GM18520 (cell line): ENCODE measurements around the gene ARHGEF28.

Experiments
- ATAC-seq: cut with Tn5 transposase; IDR thresholded peaks from one replicate; pipeline ENCODE4 v1.9.1; 2021; ENCODE audit not compliant: unreplicated experiment

ARHGEF28 gene

DNA sequence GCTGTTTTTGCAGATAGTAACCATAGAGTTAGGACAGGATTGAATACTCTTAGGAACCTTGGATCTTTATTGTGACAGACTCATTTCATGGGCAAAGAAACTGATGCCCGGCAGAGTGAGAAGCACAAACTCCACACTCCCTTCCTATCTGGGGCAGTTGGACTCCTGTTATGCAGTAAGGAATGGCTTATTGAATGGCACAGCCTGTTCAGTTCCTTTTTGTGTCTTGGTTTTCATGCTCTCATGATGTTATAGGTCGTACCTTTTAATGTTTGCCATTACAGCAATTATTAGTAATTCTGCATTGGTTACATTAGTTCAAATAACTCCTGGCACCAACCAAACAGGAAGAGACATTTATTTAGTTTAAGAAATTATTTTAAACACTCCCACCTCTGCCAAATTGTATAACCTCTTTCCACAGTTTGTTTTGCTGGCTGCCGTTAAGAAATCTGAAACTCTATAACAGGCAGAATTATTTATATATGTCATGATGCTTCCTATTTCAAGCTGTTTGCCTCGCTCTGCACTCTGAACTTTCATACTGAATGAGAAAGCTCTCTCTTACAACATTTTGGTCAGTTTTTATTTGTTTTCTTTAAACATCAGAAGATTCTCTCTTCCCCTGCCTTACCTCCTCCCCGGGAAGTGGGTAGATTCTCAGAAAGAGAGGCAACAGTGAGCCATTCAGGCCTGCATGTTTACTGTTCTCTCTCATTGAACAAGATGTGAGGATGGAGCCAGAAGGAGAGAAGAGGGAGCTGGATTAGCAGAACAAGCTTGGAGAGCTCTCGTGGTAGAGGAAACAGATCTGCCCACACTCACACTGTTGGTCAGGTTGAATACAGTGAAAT, 144.4 kb downstream of the ARHGEF28 start:
- no peak for ATAC-seq

DNA sequence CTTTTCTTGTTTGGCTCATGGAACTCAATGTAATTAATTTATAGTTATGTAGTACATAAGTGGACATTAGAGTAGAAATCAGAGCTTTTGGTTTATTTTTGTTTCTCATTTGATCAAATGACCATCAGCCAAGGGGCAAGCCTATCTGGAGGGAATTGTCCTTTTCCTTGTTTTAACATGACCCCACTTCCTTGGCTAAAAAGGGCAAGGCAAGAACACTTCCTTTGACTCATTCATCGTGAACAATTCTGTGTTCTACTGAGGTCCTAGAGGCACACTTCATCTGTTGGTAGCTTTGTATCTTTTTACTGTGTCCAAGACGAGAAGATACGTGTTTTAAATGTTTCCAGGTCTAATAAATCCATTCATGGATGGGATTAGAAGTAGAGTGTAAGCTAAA, 148.9 kb downstream of the ARHGEF28 start:
- no peak for ATAC-seq

DNA sequence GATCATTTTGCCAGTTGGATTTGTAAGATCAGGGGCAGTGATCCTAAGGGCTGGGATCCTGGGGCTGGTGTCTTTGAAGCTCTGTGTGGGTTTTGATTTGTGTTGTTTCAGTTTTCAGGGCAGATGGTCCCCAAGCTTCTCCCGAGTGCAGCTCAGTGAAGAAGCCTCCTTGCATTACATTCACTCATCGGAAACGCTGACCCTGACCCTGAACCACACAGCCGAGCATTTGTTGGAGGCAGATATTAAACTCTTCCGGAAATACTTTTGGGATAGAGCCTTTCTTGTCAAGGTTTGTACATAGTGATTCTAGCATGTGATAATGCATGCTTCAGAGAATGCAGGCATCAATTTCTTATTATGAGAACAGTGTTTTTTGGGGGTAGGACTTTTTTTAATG, 150.4 kb downstream of the ARHGEF28 start:
- ATAC-seq, result no peak

DNA sequence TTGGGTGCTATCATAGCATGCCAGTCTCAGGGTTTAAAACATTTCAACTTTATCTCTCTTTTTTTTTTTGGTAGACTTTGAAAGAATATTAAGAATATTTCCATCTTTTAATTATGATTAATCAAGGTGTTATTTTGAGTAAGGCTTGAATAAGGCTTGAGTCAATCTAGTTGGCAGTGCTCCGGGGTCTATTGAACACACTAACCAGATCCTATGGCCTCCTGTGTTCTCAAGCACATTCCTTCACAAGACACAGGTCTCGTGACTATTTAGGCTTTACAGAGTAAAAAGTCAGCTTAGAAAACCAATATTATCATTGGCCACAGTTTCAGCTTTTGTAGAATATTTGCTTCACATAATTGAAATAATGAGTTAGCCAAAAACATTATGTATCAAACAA, 151.2 kb downstream of the ARHGEF28 start:
- no peak for ATAC-seq

DNA sequence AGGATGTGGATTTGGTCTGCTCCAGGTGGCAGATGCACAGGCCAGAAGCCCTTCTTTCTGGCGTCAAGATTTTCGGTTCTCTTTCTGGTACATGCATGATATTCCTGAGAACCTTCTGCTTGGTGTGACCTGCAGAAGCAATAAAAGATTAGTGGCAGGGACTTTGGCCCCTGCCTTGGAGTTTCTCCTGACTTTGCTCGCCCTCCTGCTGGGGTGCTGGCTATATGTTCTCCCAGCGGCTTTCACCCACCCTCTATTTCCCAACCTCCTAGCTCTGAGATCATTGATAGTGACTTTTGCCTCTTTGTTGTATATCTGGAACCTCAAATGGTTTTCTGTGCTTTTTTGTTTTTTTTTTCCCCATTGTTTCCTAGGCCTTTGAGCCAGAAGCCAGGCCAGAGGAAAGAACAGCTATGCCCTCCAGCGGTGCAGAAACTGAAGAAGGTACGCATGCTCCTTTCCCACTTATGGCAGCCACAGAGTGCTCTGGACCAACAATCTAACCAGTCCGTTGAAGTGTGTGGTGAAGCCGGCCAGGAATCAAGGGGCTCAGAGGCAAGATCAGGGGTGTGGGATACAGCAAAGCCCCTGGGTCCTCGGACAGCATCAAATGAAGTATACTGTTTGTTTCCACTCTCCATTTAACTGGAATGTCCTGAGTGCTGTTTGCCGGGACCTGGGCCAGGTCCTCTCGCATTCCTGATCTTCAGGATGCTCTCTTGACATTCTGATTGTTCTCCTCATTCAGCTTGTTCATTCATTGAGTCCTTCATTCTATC, 154.5 kb downstream of the ARHGEF28 start:
- no peak for ATAC-seq

DNA sequence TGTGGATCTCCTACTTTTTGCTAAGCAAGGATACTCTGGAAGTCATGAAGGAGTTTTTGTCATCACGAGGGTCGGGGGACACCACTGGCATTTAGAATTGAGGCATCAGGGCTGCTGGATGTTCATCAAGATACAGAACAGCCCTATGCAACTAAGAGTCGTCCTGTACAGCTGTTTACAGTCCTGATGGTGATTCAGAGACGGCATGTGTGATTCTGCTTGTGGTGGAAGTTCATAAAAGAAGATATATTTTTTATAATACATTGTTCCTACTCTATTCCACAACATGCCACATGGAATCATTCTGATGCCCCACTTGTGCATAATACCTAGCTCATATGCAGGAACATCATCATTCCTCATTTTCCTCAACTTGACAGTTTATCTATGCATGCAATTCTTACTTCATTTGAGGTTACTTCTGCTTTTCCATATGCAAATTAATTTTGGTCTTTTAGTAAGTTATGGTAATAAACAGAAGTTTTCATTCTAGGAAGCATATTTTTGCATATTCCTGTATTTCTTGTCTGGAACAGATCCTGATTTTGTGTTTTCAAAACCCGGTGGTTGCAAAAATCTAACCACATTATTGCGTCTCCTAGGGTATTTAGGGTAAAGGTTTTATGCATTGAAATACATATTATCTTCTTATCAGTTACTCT, 155.2 kb downstream of the ARHGEF28 start:
- no peak for ATAC-seq

DNA sequence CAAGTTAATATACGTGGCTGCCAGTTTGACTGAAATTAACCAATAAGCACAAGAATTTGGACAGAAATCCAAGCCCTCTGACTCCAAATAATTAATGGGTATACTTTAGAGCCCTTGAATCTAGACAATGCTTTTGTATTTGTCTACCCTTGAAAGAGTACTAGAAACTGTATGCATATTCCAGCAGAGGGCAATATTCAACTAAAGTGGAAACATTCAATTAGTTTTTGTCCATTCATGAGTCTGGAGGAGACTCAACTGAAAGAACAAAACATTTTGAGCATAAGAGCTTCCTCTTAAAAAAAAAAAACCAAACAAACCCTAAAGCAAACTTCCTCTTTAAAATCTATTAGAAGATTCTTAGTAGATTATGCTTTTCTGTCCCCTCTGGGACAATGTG, 157.8 kb downstream of the ARHGEF28 start:
- ATAC-seq, result no peak

DNA sequence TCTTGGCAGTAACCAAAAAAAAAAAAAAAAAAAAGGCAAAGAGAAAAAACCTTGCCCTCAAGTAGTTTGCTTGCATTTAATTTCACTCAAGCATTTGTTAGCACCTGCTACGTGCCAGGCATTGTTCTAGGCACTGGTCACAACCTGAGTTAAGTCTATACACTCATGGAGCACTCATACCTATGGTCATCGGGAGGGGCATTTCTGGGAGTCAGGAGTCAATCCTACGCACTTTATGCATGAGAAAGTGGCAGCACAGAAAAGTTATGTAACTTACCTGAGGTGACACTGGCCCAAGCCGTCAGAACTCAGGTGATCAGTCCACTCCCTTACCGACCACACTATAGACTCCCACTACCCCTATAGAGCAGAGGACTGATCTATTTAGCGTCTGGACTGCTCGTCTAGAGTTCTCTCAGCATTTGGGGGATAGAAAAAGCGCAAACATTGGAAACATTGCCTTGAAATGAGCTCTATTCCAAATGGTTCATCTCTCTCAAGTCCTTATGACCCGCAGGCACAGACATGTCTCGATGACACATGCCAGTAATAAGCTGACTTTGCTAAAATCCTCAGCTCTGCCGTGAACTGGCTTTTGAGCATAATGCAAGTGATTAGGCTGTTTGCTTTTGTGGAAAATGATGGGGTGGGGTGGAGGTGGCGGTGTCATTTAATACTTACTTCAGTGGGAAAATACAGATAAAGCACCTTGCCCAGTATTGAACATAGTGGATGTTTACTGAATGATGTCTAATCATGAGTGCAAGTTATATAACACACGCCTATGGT, 160.2 kb downstream of the ARHGEF28 start:
- no peak for ATAC-seq

DNA sequence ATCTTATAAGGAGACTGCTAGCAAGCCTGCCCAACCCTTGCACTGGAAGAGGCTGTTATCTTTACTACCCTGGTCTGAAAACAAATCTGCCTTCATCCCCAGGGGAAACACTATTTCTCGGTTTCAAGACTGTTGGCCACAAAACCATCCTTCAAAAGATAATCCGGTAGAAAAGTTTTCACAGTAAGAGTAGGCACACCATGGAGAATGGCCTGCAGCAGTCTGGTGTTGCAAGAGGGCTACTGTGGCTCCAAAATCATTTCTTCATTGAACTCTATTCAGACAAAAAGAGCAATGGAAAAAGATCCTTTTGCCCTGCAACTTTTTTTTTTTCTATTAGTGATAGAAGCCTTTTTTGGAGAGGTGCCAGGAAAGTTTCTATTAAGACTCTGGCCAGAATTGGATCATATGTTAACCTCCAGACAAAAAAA, 163.9 kb downstream of the ARHGEF28 start:
- no peak for ATAC-seq

DNA sequence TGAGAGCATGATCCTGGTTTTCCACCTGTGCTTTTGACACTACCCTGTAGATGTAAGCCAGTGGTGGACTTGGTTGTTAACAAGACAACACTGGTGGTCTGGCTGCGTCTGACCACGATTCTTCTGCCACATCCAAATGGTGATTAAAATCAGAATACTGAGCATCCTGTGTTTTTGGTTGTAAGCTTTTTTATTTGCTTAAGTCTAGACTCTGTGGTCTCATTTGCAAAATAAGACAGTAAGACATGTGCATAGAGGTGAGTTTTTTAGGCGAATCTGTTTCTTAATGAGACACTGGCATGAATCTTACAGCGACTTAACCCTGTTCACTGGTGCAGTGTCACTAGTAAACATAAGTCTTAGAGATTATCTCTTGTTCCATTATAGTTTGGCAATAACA, 165.4 kb downstream of the ARHGEF28 start:
- ATAC-seq, result no peak

DNA sequence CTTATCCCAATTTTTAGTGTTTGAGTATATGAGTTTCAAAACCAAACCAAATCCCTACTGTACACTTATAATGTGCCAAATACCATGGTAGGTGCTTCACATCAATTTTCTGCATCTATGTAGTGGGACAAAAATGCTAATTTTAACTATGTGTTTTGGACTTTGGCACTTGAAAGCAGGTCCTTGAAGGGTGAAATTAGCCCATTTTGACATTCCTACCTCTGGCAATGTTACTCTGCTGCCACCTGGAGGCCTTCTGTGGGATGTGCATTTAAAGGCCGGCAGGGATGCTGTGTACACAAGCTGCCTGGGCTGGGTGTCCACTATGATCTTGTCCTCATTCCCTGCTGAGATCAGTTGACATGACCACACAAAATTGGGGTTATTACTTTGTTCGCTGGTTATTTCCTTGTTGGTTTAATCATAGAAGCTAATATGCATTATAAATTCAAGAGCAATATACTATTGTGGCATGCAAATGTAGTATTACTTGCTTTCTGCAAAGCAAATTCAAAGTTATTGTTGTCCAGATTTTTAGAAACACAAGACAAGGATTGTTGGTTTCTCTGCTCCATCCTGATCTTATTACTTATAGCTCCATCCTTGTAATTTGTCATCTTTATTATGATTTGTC, 166.8 kb downstream of the ARHGEF28 start:
- ATAC-seq, result peak; percentile 41

DNA sequence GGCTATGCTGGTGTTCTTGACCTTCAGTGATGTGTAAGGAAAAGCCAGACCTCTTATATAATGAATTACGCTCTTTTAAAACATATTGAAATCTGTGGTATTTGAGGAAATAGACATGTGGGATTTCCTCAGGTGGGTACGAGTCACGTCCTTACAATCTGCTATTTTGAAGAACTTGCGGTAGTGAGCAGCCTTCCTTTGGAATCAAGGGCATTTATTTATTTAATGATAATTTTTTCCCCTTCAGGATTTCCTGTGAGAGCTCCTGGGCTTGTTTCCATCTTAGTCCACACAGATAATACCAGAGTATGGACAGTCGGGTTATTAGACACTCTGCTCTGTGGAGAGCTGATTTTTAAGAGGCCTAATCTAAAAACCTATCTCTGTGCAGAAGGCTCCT, 167.9 kb downstream of the ARHGEF28 start:
- no peak for ATAC-seq

DNA sequence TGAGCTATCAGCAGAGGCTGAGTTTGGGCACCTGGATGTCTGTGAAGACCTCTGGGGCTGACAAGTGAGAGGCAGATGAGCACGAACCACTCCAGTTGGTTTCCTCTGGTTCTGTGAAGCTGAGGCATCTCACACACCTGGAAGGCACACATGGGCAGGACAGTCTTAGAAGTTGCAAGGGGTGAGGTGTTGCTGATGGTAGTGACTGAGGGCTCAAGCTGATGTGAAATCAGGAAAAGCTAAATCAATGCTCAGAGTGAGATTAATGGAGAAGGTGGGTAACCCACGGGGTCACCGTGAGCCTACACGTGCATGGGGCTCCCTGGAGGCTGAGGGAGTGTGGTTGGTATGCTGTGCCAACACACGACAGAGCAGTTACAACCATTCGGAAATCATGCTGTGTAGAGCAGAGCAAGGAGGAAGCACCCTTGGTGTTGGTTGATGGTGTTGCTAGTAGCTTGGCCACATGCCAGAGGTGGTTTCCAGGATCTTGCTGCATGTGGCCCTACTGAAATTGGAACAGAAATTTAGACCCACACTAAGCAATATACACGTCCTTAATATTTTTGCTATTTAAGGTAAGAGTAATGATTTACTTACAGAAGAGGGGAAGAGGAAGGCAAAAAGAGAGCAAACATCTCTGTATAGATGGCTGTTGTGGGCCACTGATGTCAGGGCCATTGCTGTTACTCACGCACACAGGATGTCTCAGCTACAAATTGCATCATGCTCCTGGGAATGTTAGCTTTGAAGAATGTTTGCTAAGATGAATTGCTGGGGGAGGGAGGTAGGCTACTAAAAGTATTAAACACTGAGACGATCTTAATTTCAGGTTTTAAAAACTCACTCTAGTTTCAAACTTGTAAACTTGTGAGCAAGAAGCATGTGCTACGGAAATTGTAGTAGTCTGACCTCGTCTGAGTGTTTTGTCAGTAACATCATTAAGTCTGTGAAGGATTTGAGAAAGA, 170.5 kb downstream of the ARHGEF28 start:
- ATAC-seq, result peak; percentile 44

DNA sequence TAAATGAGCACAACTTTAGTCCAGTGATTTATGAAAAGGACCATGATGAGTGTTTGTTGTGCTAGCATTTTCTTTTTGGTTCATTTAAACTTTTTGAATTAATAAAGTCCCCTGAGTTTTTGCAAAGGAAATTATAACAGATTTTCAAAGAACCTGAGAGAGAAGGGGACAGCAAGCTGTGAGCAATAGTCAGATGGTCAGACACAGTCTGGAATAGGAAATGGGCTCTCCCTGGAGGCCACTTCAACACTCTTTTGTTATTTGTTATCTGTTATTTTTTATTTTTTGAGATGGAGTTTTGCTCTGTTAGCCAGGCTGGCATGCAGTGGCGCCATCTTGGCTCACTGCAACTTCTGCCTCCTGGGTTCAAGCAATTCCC, 171.1 kb downstream of the ARHGEF28 start:
- ATAC-seq, result no peak

DNA sequence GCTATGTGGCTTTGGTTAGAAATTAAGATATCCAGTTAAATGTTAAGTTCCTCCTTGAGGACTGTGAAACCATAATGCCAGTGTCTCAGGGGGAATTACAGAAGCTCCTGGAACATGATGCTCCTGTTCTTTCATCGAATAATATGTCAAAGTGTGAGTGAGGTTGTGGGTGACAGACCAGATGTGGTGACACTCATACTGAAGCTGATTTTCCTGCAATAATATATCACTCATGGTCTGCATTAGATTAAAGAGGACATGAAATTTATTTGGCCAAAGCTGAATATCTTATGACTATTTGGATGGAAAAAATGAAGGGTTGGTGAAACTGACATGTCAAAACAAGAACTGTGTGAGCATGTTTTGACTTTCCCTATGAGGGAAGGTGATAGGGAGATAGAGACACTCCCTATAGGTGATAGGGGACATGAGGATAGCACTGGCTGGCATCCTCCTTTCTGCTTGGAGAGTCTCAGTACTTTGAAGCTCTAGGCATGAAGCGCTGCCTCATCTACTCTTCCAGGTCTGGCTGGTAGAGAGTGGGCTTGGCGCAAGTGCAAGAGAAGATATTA, 173.5 kb downstream of the ARHGEF28 start:
- ATAC-seq, result no peak

DNA sequence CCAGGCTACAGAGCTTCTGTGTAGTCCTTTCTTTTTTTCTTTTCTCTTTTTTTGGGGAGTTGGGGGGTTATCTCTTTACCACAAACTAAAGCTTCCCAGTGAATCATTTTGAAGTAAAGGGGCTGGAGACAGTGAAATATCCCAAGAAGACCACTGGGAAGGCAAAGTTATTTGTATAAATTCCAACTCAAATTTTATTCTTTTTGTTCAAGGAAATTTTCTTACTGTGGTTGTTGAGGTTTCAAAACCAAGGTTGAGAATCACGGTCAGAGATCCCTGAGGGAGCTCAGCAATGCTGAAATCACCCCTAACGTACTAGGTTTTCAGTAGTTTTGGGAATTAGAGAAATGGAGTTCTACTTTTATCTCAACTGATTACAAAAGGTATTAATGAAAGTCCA, 175.7 kb downstream of the ARHGEF28 start:
- no peak for ATAC-seq

DNA sequence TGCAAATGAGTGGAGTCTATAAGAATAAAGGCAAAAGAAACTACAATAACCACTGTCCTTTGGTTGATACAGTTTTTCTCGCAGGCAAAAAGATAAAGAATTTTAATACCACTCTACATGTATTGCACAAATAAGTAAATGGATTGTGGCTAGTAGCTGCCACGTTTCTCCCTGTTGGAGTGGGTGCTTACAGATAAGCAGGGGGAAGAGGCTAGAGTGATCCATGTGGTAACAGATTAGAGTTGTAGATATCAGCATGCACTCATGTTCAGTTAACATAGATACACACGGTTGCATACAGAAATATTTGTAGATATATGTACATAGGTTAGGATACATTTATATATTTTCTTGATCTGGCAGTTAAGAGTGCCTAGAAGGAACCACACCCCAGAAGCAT, 179.5 kb downstream of the ARHGEF28 start:
- no peak for ATAC-seq

DNA sequence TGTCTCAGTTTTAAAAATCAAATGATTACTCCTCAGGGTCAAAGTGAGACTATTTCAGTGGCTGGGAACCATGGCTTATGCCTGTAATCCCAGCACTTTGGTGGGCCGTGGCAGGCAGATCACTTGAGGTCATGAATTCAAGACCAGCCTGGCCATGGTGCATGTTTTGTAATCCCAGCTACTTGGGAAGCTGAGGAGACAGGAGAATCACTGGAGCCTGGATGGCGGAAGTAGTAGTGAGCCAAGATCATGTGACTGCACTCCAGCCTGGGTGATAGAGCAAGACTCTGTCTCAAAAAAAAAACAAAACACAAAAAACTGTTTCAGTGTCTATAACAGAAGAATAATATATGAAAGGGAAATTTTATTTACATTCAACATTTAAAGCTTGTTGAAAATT, 182.9 kb downstream of the ARHGEF28 start:
- no peak for ATAC-seq

DNA sequence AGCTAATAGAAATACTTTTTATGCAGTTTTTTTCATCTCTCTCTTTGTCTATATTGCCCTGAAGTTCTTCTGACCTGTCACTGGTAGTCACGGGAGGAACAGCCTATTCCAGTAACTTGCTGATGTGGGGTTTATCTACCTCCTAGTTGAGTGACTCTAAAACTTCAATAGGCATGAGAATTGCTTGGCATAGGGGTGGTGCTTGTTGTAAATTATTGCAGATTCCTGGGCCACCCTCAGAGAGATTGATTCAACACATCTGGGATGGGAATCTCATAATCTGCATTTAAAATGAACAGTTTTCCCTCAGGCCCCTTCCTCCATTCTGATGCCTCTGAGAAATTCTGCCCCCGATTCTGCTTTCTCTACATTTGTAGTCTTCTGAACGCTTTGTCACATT, 184.4 kb downstream of the ARHGEF28 start:
- no peak for ATAC-seq
